ENCODE measurements around the gene ING5.

DNA sequence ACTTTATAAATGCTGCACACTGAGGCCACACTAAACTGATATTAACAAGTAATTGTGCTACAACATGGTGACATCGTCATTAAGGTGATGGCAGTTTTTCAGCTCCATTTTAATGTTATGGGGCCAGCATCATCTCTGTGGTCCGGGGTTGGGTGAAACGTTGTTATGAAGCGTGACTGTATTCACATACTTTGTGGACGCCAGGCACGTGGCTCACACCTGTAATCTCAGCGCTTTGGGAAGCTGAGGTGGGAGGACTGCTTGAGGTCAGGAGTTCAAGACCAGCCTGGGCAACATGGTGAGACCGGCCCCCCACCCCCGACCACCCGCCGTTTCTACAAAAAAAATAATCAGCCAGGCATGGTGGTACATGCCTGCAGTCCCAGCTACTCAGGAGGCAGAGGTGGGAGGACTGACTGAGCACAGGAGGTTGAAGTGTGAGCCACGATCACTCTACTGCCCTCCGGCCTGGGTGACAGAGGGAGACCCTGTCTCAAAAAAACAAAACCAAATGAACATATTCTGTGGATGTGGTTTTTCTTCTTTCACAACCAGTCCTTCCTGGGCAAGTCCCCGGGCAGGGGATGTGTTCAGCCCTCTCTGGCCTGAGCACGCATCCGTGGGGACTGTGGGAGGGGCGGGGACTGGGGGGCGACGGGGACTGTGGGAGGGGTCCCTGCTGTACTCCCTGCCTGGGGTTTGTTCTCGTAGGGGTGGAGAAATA, 61.9 kb downstream of the ING5 start:
- TF ChIP-seq, protein P1, sequence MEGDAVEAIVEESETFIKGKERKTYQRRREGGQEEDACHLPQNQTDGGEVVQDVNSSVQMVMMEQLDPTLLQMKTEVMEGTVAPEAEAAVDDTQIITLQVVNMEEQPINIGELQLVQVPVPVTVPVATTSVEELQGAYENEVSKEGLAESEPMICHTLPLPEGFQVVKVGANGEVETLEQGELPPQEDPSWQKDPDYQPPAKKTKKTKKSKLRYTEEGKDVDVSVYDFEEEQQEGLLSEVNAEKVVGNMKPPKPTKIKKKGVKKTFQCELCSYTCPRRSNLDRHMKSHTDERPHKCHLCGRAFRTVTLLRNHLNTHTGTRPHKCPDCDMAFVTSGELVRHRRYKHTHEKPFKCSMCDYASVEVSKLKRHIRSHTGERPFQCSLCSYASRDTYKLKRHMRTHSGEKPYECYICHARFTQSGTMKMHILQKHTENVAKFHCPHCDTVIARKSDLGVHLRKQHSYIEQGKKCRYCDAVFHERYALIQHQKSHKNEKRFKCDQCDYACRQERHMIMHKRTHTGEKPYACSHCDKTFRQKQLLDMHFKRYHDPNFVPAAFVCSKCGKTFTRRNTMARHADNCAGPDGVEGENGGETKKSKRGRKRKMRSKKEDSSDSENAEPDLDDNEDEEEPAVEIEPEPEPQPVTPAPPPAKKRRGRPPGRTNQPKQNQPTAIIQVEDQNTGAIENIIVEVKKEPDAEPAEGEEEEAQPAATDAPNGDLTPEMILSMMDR (conservative IDR thresholded peaks at IDR 0.05; ENCODE audit: low read depth, low read length) = no peak
- TF ChIP-seq EZH2 (IDR thresholded peaks at IDR 0.05; ENCODE audit: low read length, unreplicated experiment) = no peak
- no peak for TF ChIP-seq EZH2phosphoT487 (IDR thresholded peaks at IDR 0.05; ENCODE audit: borderline replicate concordance, low read length)

Measured in PC-3 (cell line).